Measurements from ENCODE around the gene CHCHD6.
A peak's percentile ranks its signal among the peaks of the same experiment; 100 is the strongest.

CHCHD6 gene

DNA sequence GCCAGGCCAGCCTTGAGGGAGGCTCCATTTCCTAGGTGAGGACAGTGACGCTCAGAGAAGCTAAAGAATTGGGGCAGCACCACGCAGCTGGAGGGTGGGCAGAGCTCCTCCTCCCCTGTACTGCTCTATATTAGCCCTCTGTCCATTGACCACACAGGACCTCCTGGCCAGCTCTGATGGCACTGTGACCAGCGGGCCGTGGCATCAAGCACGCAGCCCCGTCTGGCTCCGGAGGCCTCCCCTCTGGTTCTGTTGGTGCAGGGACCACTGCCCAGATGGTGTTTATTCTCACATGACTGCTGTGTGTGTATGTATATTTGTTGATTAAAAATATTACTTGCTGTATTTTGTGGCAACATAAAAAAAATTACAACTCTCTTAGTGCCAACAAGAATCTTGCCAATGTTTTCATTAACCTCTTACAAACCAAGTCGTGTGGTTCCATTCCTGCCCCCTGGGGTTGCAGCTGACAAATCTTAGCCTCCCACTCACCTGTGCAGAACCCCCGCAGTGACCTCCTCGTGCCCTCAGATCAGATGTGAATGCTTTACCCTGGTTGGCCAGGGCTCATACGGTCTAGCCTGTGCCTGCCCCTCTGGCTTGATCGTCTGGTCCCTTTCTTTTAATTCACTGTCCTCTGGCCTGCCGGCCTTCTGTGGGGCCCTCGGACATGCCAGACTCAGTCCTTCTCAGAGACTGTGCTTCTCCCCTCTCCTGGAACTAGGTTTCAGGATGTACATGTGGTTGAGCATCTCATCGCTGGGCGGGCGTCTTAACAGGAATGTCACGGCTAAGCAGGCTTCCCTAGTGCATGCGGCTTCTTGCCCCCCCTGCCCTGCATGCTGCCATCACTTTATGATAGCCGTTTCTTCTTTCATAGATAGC, 14.8 kb downstream of the CHCHD6 start:
- DNase-seq (ENCODE audit: low spot score): peak; percentile 45
- TF ChIP-seq, protein P1, sequence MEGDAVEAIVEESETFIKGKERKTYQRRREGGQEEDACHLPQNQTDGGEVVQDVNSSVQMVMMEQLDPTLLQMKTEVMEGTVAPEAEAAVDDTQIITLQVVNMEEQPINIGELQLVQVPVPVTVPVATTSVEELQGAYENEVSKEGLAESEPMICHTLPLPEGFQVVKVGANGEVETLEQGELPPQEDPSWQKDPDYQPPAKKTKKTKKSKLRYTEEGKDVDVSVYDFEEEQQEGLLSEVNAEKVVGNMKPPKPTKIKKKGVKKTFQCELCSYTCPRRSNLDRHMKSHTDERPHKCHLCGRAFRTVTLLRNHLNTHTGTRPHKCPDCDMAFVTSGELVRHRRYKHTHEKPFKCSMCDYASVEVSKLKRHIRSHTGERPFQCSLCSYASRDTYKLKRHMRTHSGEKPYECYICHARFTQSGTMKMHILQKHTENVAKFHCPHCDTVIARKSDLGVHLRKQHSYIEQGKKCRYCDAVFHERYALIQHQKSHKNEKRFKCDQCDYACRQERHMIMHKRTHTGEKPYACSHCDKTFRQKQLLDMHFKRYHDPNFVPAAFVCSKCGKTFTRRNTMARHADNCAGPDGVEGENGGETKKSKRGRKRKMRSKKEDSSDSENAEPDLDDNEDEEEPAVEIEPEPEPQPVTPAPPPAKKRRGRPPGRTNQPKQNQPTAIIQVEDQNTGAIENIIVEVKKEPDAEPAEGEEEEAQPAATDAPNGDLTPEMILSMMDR (IDR thresholded peaks at IDR 0.05): no peak
- Histone ChIP-seq H3K4me3 (no peak overlapping the region), H3K27ac (no peak overlapping the region)

DNA sequence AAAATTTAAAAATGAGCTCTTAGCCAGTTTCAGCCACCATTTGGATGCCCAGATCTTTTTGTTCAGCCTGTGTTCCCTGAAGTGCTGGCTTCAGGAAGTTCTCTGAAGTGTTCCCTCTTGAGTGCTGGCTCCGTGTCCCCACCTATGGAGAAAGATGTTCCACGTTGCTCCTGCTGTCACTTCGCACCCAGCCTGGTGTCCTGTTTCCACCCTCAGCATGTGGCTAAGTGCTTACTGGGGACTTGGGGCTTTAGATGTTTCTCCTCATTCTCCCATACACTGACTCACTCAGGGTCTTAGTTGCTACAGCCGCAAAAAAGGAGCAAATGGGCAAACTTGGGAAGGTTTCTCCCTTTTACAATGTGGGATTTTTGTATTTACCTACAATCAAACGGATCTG, 16.6 kb downstream of the CHCHD6 start:
- Histone ChIP-seq H3K4me3 (no peak overlapping the region), H3K27ac (no peak overlapping the region)
- peak; percentile 9 for DNase-seq (ENCODE audit: low spot score)
- TF ChIP-seq, protein P1 (IDR thresholded peaks at IDR 0.05): no peak

DNA sequence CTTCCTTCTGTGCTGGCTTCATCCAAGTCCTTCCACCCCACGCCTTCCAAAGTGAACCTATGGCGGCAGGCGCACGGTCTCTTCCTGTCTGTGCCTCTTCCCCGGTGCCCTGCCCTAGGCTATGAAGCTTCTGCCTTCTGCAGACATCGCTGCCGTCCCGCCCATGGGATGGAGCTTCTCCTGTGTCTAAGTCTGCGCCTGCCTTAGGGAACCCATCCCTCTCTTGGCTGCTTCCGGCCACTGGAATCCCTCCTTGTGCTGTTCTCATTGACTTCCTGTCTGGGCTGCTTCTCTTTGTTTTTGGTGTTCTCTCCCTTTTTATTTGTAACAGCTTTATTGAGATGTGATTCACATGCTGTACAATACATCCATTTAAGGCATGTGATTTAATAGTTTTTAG, 17.2 kb downstream of the CHCHD6 start:
- DNase-seq (ENCODE audit: low spot score): no peak
- H3K4me3 ChIP-seq: no peak overlapping the region
- H3K27ac ChIP-seq: no peak overlapping the region
- TF ChIP-seq, protein P1 (IDR thresholded peaks at IDR 0.05): no peak

DNA sequence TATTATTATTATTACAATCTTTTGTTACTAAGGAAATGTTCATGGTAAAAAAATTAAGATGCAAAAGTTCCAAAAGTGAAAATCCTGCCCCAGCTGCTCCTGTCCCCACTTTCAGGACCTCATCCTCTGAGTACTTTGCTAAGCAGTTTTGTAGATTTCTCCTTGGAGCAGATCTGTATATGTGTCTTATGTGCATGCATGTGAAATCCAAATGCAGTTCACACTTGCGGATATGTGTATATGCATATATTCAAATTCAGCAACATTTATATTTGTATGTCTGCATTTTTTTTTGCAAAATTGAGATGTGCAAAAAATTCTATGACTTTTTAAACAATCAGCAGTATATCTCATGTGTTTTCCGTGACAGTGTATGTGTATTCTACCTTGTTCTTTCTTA, 19.2 kb downstream of the CHCHD6 start:
- no peak overlapping the region for H3K27ac ChIP-seq
- DNase-seq (ENCODE audit: low spot score): no peak
- H3K4me3 ChIP-seq: no peak overlapping the region
- TF ChIP-seq, protein P1 (IDR thresholded peaks at IDR 0.05): no peak

DNA sequence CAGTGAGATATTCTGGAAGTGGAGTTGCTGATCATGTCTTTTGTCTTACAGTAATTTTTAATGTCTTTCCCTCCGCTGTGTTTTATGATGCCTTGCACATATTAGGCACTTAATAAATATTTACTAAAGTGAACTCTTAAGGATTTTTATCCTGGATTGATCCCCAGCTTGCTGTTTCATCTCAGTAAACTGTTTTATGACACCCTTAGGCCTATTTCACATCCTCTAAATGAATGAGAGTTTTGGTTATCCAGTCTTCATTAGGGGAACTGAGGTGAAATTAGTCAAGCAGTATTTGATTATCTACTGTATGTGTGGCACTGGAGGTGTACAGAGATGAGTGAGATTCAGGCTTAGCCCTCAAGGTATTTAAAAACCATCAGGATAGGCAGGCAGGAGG, 19.8 kb downstream of the CHCHD6 start:
- Histone ChIP-seq H3K4me3 (no peak overlapping the region), H3K27ac (no peak overlapping the region)
- TF ChIP-seq, protein P1 (IDR thresholded peaks at IDR 0.05): no peak
- no peak for DNase-seq (ENCODE audit: low spot score)

DNA sequence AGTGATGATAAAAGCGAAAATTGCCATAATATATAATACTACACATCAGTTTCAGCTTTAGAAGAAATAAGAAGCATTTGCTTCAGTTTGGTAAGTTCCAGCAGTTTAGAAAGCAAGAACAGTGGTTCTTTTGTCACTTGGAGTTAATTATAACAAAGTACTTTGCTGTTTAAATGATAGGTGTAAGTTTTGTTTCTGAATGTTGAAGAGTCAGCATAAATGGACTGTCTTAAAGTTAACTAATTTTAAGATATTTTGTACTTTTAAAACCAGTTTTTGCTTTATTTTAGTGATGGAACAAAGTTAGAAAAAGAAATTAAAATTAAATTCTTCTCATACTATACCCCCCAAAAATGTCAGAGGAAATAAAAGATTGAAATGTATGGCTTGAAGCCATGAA, 24.6 kb downstream of the CHCHD6 start:
- Histone ChIP-seq H3K27ac (no peak overlapping the region), H3K4me3 (no peak overlapping the region)
- TF ChIP-seq, protein P1 (IDR thresholded peaks at IDR 0.05): no peak
- no peak for DNase-seq (ENCODE audit: low spot score)

DNA sequence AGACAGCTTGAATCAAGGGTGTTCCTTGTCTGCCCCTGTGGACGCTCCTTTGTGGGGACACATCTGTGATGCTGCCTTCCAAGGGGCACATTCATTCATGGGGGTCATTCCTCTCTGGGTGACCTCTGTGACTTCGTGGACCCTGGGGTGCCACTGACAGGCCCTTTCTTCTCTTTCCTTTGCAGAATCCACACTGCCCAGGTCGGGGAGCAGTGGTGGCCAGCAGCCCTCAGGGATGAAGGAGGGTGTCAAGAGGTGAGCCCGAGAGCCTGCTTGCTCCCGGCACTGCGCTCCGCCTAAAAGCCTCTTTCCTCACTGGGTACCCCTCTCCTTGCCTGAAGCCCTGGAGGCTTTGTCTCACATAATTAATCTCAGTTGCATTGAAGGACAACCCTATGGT, 26.3 kb downstream of the CHCHD6 start:
- Histone ChIP-seq H3K4me3 (no peak overlapping the region), H3K27ac (no peak overlapping the region)
- TF ChIP-seq, protein P1 (IDR thresholded peaks at IDR 0.05): no peak
- DNase-seq (ENCODE audit: low spot score): no peak

Measured in coronary artery (tissue), 2 donors.